Neuronal stem cell (in vitro differentiated cells): ENCODE data around the gene ZMIZ2.
"Not testable (repeated sequence)": the region's sequence is repeated elsewhere in the genome, so short reads cannot be mapped to it uniquely, and the experiment has no call there.

Experiments
- DNase-seq: peaks from one replicate; pipeline ENCODE4 v3.0.0-alpha.2; 2013; ENCODE audit warnings: low spot score
- H2AFZ ChIP-seq: one replicate; pipeline ENCODE4 v1.6.1; 2013; ENCODE audit warnings: mild to moderate bottlenecking, low read length, inconsistent platforms
- H2AK5ac ChIP-seq: 2 replicates; pipeline ENCODE4 v1.6.1; 2013; ENCODE audit warnings: low read depth, mild to moderate bottlenecking, inconsistent platforms, low read length, moderate library complexity, mixed read lengths
- H2BK120ac ChIP-seq: 2 replicates; pipeline ENCODE4 v1.6.1; 2013; ENCODE audit warnings: low read depth, mild to moderate bottlenecking, inconsistent platforms, low read length, moderate library complexity, mixed read lengths
- H2BK12ac ChIP-seq: one replicate; pipeline ENCODE4 v1.6.1; 2013; ENCODE audit warnings: low read length, inconsistent platforms
- H2BK15ac ChIP-seq: 2 replicates; pipeline ENCODE4 v1.6.1; 2013; ENCODE audit warnings: mild to moderate bottlenecking, low read length, inconsistent platforms, mixed read lengths
- H2BK5ac ChIP-seq: one replicate; pipeline ENCODE4 v1.6.1; 2013; ENCODE audit warnings: inconsistent platforms, mild to moderate bottlenecking, low read length, moderate library complexity
- H3K14ac ChIP-seq: one replicate; pipeline ENCODE4 v1.6.1; 2013; ENCODE audit warnings: low read length, inconsistent platforms
- H3K18ac ChIP-seq: 2 replicates; pipeline ENCODE4 v1.6.1; 2013; ENCODE audit warnings: low read length, inconsistent platforms
- H3K23ac ChIP-seq: 2 replicates; pipeline ENCODE4 v1.6.1; 2013; ENCODE audit warnings: low read depth, mild to moderate bottlenecking, mixed read lengths, low read length, inconsistent platforms; ENCODE audit not compliant: poor library complexity
- H3K27ac ChIP-seq: replicated peaks from 3 replicates; pipeline ENCODE4 v1.5.1; 2013; ENCODE audit warnings: low read length, inconsistent platforms
- H3K27me3 ChIP-seq, 3 experiments: 2 replicates each; pipeline ENCODE4 v1.6.1; 2013; ENCODE audit warnings: low read length in 3 of 3, mild to moderate bottlenecking in 2 of 3, inconsistent platforms in 1 of 3, low read depth in 1 of 3, mixed read lengths in 1 of 3, moderate library complexity in 1 of 3; ENCODE audit not compliant: control insufficient read depth in 3 of 3, insufficient read depth in 3 of 3
- H3K36me3 ChIP-seq, 2 donors: replicated peaks in 1 of 2; 2 replicates each; pipeline ENCODE4 v1.6.1; 2013; ENCODE audit warnings: low read length in 2 of 2; ENCODE audit not compliant: control insufficient read depth in 2 of 2, insufficient read depth in 2 of 2
- H3K4ac ChIP-seq: 2 replicates; pipeline ENCODE4 v1.6.1; 2013; ENCODE audit warnings: inconsistent platforms, mild to moderate bottlenecking, low read length, moderate library complexity
- H3K4me1 ChIP-seq, 2 donors: 1 replicate in 1 of 2; 2 replicates in 1 of 2; pipeline ENCODE4 v1.6.1; 2013; ENCODE audit warnings: low read length in 2 of 2, low read depth in 1 of 2; ENCODE audit not compliant: control insufficient read depth in 2 of 2, insufficient read depth in 1 of 2
- H3K4me2 ChIP-seq: one replicate; pipeline ENCODE4 v1.6.1; 2013; ENCODE audit warnings: mild to moderate bottlenecking, low read length, inconsistent platforms; ENCODE audit not compliant: insufficient read depth, poor library complexity, severe bottlenecking
- H3K4me3 ChIP-seq, 2 donors: 2 replicates each; pipeline ENCODE4 v1.5.1; 2013; ENCODE audit warnings: low read length in 2 of 2, mild to moderate bottlenecking in 2 of 2, inconsistent platforms in 1 of 2, moderate library complexity in 1 of 2
- H3K79me1 ChIP-seq: one replicate; pipeline ENCODE4 v1.6.1; 2013; ENCODE audit warnings: low read depth, mild to moderate bottlenecking, inconsistent platforms, low read length, moderate library complexity
- H3K9ac ChIP-seq: one replicate; pipeline ENCODE4 v1.6.1; 2013; ENCODE audit warnings: mild to moderate bottlenecking, low read depth, low read length, inconsistent platforms; ENCODE audit not compliant: poor library complexity
- H3K9me3 ChIP-seq, 2 donors: replicated peaks in 1 of 2; 2 replicates each; pipeline versions ENCODE3 to v1.6.1; 2013; ENCODE audit warnings: low read length in 2 of 2, mild to moderate bottlenecking in 2 of 2, inconsistent platforms in 1 of 2, low read depth in 1 of 2, mixed read lengths in 1 of 2, moderate library complexity in 1 of 2; ENCODE audit not compliant: control insufficient read depth in 2 of 2, insufficient read depth in 1 of 2
- H4K8ac ChIP-seq: one replicate; pipeline ENCODE4 v1.6.1; 2013; ENCODE audit warnings: low read depth, mild to moderate bottlenecking, inconsistent platforms, low read length, moderate library complexity
- H4K91ac ChIP-seq: one replicate; pipeline ENCODE4 v1.6.1; 2013; ENCODE audit warnings: low read length, low read depth, mild to moderate bottlenecking, inconsistent platforms; ENCODE audit not compliant: poor library complexity
- WGBS, 2 donors: extraction: QIAGEN DNeasy Blood & Tissue Kit; methylation state at CpG; one replicate each; pipeline ENCODE4 v1.1.7; 2013; ENCODE audit warnings: missing lambda C conversion rate in 2 of 2, mixed read lengths in 1 of 2; ENCODE audit not compliant: insufficient read length in 2 of 2, insufficient replicate concordance in 1 of 2; ENCODE audit errors: extremely low coverage in 2 of 2; 5-methylcytosine and 5-hydroxymethylcytosine counted together

ZMIZ2 gene

DNA sequence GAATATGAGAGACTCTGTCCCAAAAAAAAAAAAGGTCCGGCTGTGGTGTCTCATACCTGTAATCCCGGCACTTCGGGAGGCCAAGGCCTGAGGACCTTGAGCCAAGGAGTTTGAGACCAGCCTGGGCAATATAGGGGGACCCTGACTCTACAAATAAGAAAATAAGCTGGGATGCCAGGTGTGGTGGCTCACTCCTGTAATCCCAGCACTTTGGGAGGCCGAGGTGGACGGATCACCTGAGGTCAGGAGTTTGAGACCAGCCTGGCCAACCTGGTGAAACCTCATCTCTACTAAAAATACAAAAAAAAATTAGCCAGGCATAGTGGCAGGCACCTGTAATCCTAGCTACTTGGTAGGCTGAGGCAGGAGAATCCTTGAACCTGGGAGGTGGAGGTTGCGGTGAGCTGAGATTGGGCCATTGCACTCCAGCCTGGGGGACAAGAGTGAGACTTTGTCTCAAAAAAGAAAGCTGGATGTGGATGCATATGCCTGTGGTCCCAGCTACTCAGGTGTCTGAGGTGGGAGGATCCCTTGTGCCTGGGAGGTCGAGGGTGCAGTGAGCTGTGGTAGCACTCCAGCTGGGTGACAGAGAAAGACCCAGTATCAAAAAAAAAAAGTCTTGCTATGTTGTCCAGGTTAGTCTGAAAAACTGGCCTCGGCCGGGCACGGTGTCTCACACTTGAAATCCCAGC, 55.3 kb downstream of the ZMIZ2 start:
- not testable (repeated sequence) for H2BK12ac ChIP-seq, H3K9ac ChIP-seq, H3K4me2 ChIP-seq, H2BK120ac ChIP-seq, H3K9me3 ChIP-seq, H3K27me3 ChIP-seq, H4K8ac ChIP-seq, H2AK5ac ChIP-seq, H4K91ac ChIP-seq, H2AFZ ChIP-seq, H3K4me3 ChIP-seq, H3K14ac ChIP-seq, H3K27ac ChIP-seq, H3K4me1 ChIP-seq, H2BK15ac ChIP-seq, H3K23ac ChIP-seq, DNase-seq, H3K4ac ChIP-seq, H2BK5ac ChIP-seq, H3K18ac ChIP-seq, H3K79me1 ChIP-seq
- peaks cover 30 to 59% of the 10 kb centered on the region in 2 donors for H3K36me3 ChIP-seq
- WGBS, 2 donors: no CpG with 5 or more reads among the region's 10 CpGs

DNA sequence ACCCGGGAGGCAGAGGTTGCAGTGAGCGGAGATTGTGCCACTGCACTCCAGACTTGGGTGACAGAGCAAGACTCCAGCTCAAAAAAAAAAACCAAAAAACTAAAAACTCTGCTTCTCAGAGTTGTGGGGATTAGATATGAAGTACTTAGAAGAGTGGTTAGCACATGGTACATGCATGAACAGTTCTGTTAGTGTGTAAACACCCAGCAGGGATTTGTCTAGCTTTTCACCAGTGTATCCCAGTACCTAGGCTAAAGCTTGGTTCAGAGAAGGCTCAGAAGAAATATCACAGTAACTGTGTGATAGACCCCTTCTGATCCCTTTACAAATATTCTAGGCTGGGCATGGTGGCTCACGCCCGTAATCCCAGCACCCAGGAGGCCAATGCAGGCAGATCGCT, 57.3 kb downstream of the ZMIZ2 start:
- Histone ChIP-seq H3K36me3 (peaks cover 18 to 40% of the 10 kb centered on the region in 2 donors), H2BK12ac (no peak overlapping the region), H3K9ac (no peak overlapping the region), H2AK5ac (no peak overlapping the region), H3K27me3 (no peaks in the 10 kb centered on the region), H3K4me1 (no peaks in the 10 kb centered on the region), H4K8ac (no peak overlapping the region), H3K79me1 (no peaks in the 10 kb centered on the region), H2AFZ (no peak overlapping the region), H3K9me3 (no peaks in the 10 kb centered on the region), H3K4me2 (no peak overlapping the region), H3K18ac (no peak overlapping the region), H4K91ac (no peak overlapping the region), H3K14ac (no peak overlapping the region), H3K4me3 (no peak overlapping the region), H2BK120ac (no peak overlapping the region), H3K23ac (no peak overlapping the region), H3K27ac (no peak overlapping the region), H3K4ac (no peak overlapping the region), H2BK15ac (no peak overlapping the region), H2BK5ac (no peak overlapping the region)
- DNase-seq: no peak
- no CpG with 5 or more reads among the region's 5 CpGs for WGBS, 2 donors

DNA sequence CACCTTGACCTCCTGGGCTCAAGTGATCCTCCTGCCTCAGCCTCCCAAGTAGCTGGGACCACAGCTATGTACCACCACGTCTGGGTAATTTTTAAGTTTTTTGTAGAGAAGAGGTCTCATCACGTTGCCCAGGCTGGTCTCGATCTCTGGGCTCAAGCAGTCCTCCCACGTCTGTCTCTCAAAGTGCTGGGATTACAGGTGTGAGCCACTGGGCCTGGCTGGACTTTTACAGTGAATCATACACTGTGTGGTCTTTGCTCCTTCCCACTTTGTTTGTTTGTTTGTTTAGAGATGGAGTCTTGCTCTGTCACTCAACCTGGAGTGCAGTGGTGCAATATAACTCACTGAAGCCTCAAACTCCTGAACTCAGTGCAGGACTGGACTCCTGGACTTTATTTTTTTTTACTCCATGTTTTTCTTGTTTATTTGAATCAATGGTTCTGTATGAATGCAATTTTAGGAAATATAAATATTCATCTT, 60.3 kb downstream of the ZMIZ2 start:
- Histone ChIP-seq H3K4me3 (no peak overlapping the region), H3K18ac (no peak overlapping the region), H3K79me1 (no peaks in the 10 kb centered on the region), H3K23ac (no peak overlapping the region), H2BK5ac (no peak overlapping the region), H2BK120ac (no peak overlapping the region), H3K9me3 (no peaks in the 10 kb centered on the region), H3K9ac (no peak overlapping the region), H3K36me3 (peaks cover 4 to 11% of the 10 kb centered on the region in 2 donors), H3K27ac (no peak overlapping the region), H3K4me2 (no peak overlapping the region), H2AFZ (no peak overlapping the region), H2AK5ac (no peak overlapping the region), H3K27me3 (no peaks in the 10 kb centered on the region), H4K91ac (no peak overlapping the region), H3K4me1 (no peaks in the 10 kb centered on the region), H4K8ac (no peak overlapping the region), H3K14ac (no peak overlapping the region), H3K4ac (no peak overlapping the region), H2BK15ac (no peak overlapping the region), H2BK12ac (no peak overlapping the region)
- DNase-seq: no peak
- WGBS, 2 donors: no CpG with 5 or more reads among the region's 4 CpGs

DNA sequence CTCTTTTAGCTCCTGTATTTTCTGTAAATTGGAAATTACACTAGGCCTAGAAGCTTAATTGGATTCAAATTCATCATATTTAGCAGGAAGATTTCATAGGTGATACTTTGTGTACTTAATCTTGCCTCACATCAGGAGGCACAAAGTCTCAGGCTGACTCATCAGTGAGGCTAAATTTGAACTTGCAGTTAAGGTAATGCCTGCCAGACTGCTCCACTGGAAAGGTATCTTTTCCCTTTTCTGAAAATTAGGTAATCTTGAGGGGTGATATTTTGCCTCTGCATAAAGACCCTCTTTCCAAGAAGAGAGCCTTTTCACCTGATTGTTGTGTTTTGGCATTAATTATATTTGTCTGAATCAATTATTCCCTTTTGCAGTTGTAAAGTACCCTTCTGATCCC, 62.4 kb downstream of the ZMIZ2 start:
- Histone ChIP-seq H3K27me3 (no peaks in the 10 kb centered on the region), H4K8ac (no peak overlapping the region), H3K4me3 (no peak overlapping the region), H3K36me3 (no peaks in the 10 kb centered on the region), H3K18ac (no peak overlapping the region), H3K4ac (no peak overlapping the region), H3K9ac (no peak overlapping the region), H3K79me1 (no peaks in the 10 kb centered on the region), H3K27ac (no peak overlapping the region), H4K91ac (no peak overlapping the region), H2AK5ac (no peak overlapping the region), H2BK15ac (no peak overlapping the region), H3K4me2 (no peak overlapping the region), H3K14ac (no peak overlapping the region), H3K23ac (no peak overlapping the region), H2BK120ac (no peak overlapping the region), H2AFZ (no peak overlapping the region), H3K9me3 (no peaks in the 10 kb centered on the region), H2BK12ac (no peak overlapping the region), H2BK5ac (no peak overlapping the region), H3K4me1 (no peaks in the 10 kb centered on the region)
- no peak for DNase-seq
